Adrenal gland (tissue), 12 donors: Measurements from ENCODE around the gene UBAP2. TPM values are rescaled to one million over a fixed set of nuclear protein-coding genes. Genes with fewer than 3 reads are reported as not detected.

Source experiments
- DNase-seq, 7 donors: peaks; one replicate each; pipeline ENCODE4 v3.0.0-alpha.2; 2019 to 2020
- H3K27ac ChIP-seq, 5 donors: fragments of 200-600 bp; sonication (generic) in 4 of 5; 1 replicate in 3 of 5; 2 replicates in 2 of 5; pipeline versions ENCODE4 v1.5.1 to v1.8.0; 2016 to 2020; ENCODE audit warnings: mild to moderate bottlenecking in 1 of 5
- H3K27me3 ChIP-seq: fragments of 200-600 bp; 2 replicates; pipeline ENCODE4 v1.8.0; 2021
- H3K36me3 ChIP-seq, 2 donors: fragments of 200-600 bp; replicated peaks in 1 of 2; 1 replicate in 1 of 2; 2 replicates in 1 of 2; pipeline versions ENCODE4 v1.5.1 to v1.8.0; 2018 to 2022
- H3K4me1 ChIP-seq, 2 donors: fragments of 200-600 bp; replicated peaks in 1 of 2; 1 replicate in 1 of 2; 2 replicates in 1 of 2; pipeline versions ENCODE4 v1.5.1 to v1.8.0; 2018 to 2021
- H3K4me3 ChIP-seq, 4 donors: fragments of 200-600 bp; sonication (generic) in 3 of 4; one replicate each; pipeline ENCODE4 v1.5.1; 2016 to 2018
- H3K9me3 ChIP-seq, 3 donors: fragments of 200-600 bp; sonication (generic) in 1 of 3; replicated peaks in 1 of 3; 1 replicate in 2 of 3; 2 replicates in 1 of 3; pipeline versions ENCODE4 v1.5.1 to v1.8.0; 2016 to 2021
- CTCF ChIP-seq, 6 experiments: fragments of 450-650 bp in 4 of 6; fragments of 200-600 bp in 2 of 6; sonication (generic) in 1 of 6; IDR thresholded peaks; 1 replicate in 5 of 6; 2 replicates in 1 of 6; pipeline versions ENCODE4 v1.5.1 to v1.8.0; 2016 to 2021; ENCODE audit warnings: antibody characterized with exemption in 6 of 6, mild to moderate bottlenecking in 2 of 6, moderate library complexity in 1 of 6
- POLR2A ChIP-seq, 2 donors: fragments of 450-650 bp; IDR thresholded peaks; one replicate each; pipeline ENCODE4 v1.6.1; 2017; ENCODE audit warnings: antibody characterized with exemption in 2 of 2, mild to moderate bottlenecking in 2 of 2, moderate library complexity in 1 of 2
- WGBS, 4 donors: extraction: QIAGEN DNeasy Blood & Tissue Kit in 2 of 4; methylation state at CpG; one replicate each; pipeline versions ENCODE4 v1.1.5 to v1.1.7; 2013 to 2017; 5-methylcytosine and 5-hydroxymethylcytosine counted together
- intact Hi-C, 2 donors: fragments of 100-400 bp; cut with DNase I; formaldehyde crosslinking; loops; one replicate each; pipeline versions ENCODE4 v1.14.1 to v1.15.0; 2022 to 2023
- polyA plus RNA-seq, 3 donors: library from polyadenylated mRNA; stranded (reverse); fragments of 200-250 nt in 2 of 3; fragments of 350-450 nt in 1 of 3; fragmentation: Illumina TruSeq in 1 of 3; extraction: RNeasy Lipid Tissue Mini Kit (QIAGEN cat#74804) in 1 of 3; gene quantifications; one replicate each; pipeline ENCODE4 v1.2.3, GENCODE V29; 2013 to 2014
- total RNA-seq, 9 donors: library from RNA; depleted of rRNA in 4 of 9; stranded (reverse); fragments of >200 nt in 4 of 9; fragments of 120-200 nt in 1 of 9; fragmentation: NEBNext Ultra II Directional in 1 of 9; extraction: Animal tissue kit (Norgen Biotek cat#: 25700) in 1 of 9; gene quantifications; one replicate each; pipeline versions ENCODE4 v1.1.0 to v1.2.4, GENCODE V29; 2013 to 2023
- donor health status: healthy with polysubstance abuse.
- donor health status: Bipolar disorder and iron deficiency.
- donor health status: DM: yes; HTN: yes; CAD: no.
- donor health status: DM: no; HTN: no; CAD: no.
- donor health status: DM: no; HTN: no; CAD: no.
- donor health status: DM: yes; HTN: yes; CAD: no.

The UBAP2 gene
- total and polyA plus RNA-seq, 12 donors = 20.9 to 60.0 (median 37.8) TPM

- Histone ChIP-seq H3K27me3 (no peaks in the 10 kb centered on the region), H3K4me1 (no peaks in the 10 kb centered on the region), H3K36me3 (peaks cover 0 to 44% of the 10 kb centered on the region in 2 donors), H3K27ac (no peak overlapping the region), H3K9me3 (no peaks in the 10 kb centered on the region), H3K4me3 (no peak overlapping the region)
- intact Hi-C loops = no loop called here
- WGBS, 4 donors = 72 to 100% (median 90%) methylated on average over 1 of the region's 1 CpG
- no peak for DNase-seq
- TF ChIP-seq CTCF (IDR thresholded peaks at IDR 0.05) (no peak), POLR2A (IDR thresholded peaks at IDR 0.05) (no peak)
These were observed 135.1 kb downstream of the UBAP2 start for GRCh38 chr9:33913541-33913940.

GRCh38 chr9:33908749-33909148 lies 139.9 kb downstream of the UBAP2 start:
- Histone ChIP-seq H3K27me3 (no peaks in the 10 kb centered on the region), H3K27ac (no peak overlapping the region), H3K4me1 (no peaks in the 10 kb centered on the region), H3K9me3 (no peaks in the 10 kb centered on the region), H3K4me3 (no peak overlapping the region), H3K36me3 (peaks cover 0 to 18% of the 10 kb centered on the region in 2 donors)
- TF ChIP-seq CTCF (IDR thresholded peaks at IDR 0.05) (no peak), POLR2A (IDR thresholded peaks at IDR 0.05) (no peak)
- 88 to 97% (median 93%) methylated on average over 4 of the region's 4 CpGs for WGBS, 4 donors
- no peak for DNase-seq
- intact Hi-C loops = no loop called here

- Histone ChIP-seq H3K4me3 (no peak overlapping the region), H3K27me3 (no peaks in the 10 kb centered on the region), H3K4me1 (no peaks in the 10 kb centered on the region), H3K9me3 (no peaks in the 10 kb centered on the region), H3K36me3 (peaks cover 0 to 11% of the 10 kb centered on the region in 2 donors), H3K27ac (no peak overlapping the region)
- DNase-seq = no peak
- WGBS, 4 donors = 98 to 100% (median 100%) methylated on average over 3 of the region's 3 CpGs
- intact Hi-C loops = no loop called here
- TF ChIP-seq POLR2A (IDR thresholded peaks at IDR 0.05) = no peak
- no peak for TF ChIP-seq CTCF (IDR thresholded peaks at IDR 0.05)
These were observed 140.6 kb downstream of the UBAP2 start for GRCh38 chr9:33908114-33908513.

- intact Hi-C loops = no loop called here
- Histone ChIP-seq H3K27ac (no peak overlapping the region), H3K36me3 (peaks cover 0 to 4% of the 10 kb centered on the region in 2 donors), H3K4me3 (no peak overlapping the region), H3K9me3 (no peaks in the 10 kb centered on the region), H3K4me1 (no peaks in the 10 kb centered on the region), H3K27me3 (no peaks in the 10 kb centered on the region)
- DNase-seq = no peak
- 74 to 84% (median 78%) methylated on average over 4 of the region's 4 CpGs for WGBS, 4 donors
- TF ChIP-seq CTCF (IDR thresholded peaks at IDR 0.05) (no peak), POLR2A (IDR thresholded peaks at IDR 0.05) (no peak)
These were observed 141.3 kb downstream of the UBAP2 start for GRCh38 chr9:33907347-33907746.
